Loucy (cell line): ENCODE measurements around the gene PHF13.
"Not testable (repeated sequence)": the region's sequence is repeated elsewhere in the genome, so short reads cannot be mapped to it uniquely, and the experiment has no call there.

Experiments used
- H2AFZ ChIP-seq: fragments of 200-600 bp; sonication (generic); 2 replicates; pipeline ENCODE4 v1.6.0; 2016; ENCODE audit warnings: antibody characterized with exemption, mild to moderate bottlenecking, low read length, moderate library complexity
- H3F3A ChIP-seq: fragments of 200-600 bp; 2 replicates; pipeline ENCODE4 v1.6.0; 2016; ENCODE audit warnings: antibody characterized with exemption, low read depth, mild to moderate bottlenecking
- H3K27me3 ChIP-seq: fragments of 200-600 bp; sonication (generic); 2 replicates; pipeline ENCODE4 v1.6.1; 2014; ENCODE audit warnings: low read length, mild to moderate bottlenecking; ENCODE audit not compliant: insufficient read depth, poor library complexity, severe bottlenecking
- H3K36me3 ChIP-seq: fragments of 200-600 bp; sonication (generic); 2 replicates; pipeline ENCODE4 v1.6.1; 2016; ENCODE audit warnings: low read length; ENCODE audit not compliant: insufficient read depth
- H3K4me1 ChIP-seq: fragments of 200-600 bp; sonication (generic); 2 replicates; pipeline ENCODE4 v1.5.1; 2014; ENCODE audit warnings: low read length, mild to moderate bottlenecking; ENCODE audit not compliant: insufficient read depth, poor library complexity, severe bottlenecking
- H3K4me2 ChIP-seq: fragments of 200-600 bp; sonication (generic); 2 replicates; pipeline ENCODE4 v1.6.0; 2014; ENCODE audit warnings: antibody characterized with exemption, low read length, low read depth, mild to moderate bottlenecking; ENCODE audit not compliant: poor library complexity, severe bottlenecking
- H3K4me3 ChIP-seq: fragments of 200-600 bp; sonication (generic); 2 replicates; pipeline ENCODE4 v1.5.1; 2014; ENCODE audit warnings: low read length, mild to moderate bottlenecking, mixed read lengths; ENCODE audit not compliant: poor library complexity, severe bottlenecking
- H3K79me2 ChIP-seq: fragments of 200-600 bp; sonication (generic); 2 replicates; pipeline ENCODE4 v1.6.1; 2014; ENCODE audit warnings: low read length; ENCODE audit not compliant: insufficient read depth
- H3K9ac ChIP-seq: fragments of 200-600 bp; sonication (generic); 2 replicates; pipeline ENCODE4 v1.6.0; 2014; ENCODE audit warnings: mild to moderate bottlenecking, low read depth, low read length, moderate library complexity; ENCODE audit not compliant: poor library complexity, severe bottlenecking
- H3K9me2 ChIP-seq: fragments of 200-600 bp; sonication (generic); replicated peaks from 2 replicates; pipeline ENCODE4 v1.6.1; 2016; ENCODE audit warnings: low read depth, low read length, mixed read lengths
- H3K9me3 ChIP-seq: fragments of 200-600 bp; sonication (generic); 2 replicates; pipeline ENCODE4 v1.6.1; 2014; ENCODE audit warnings: mild to moderate bottlenecking, antibody characterized with exemption, low read length, low read depth; ENCODE audit not compliant: insufficient read depth
- H4K20me1 ChIP-seq: fragments of 200-600 bp; sonication (generic); 2 replicates; pipeline ENCODE4 v1.6.0; 2014; ENCODE audit warnings: antibody characterized with exemption, low read length, mild to moderate bottlenecking; ENCODE audit not compliant: insufficient read depth, poor library complexity, severe bottlenecking
- CTCF ChIP-seq: fragments of 200-600 bp; sonication (generic); conservative IDR thresholded peaks from 2 replicates; pipeline ENCODE4 v1.5.1; 2014; ENCODE audit warnings: mild to moderate bottlenecking, antibody characterized with exemption, low read length
- EZH2phosphoT487 ChIP-seq: fragments of 200-600 bp; IDR thresholded peaks from 2 replicates; pipeline ENCODE4 v1.6.1; 2018; ENCODE audit warnings: antibody characterized with exemption, mild to moderate bottlenecking, moderate library complexity, borderline replicate concordance

The PHF13 gene

GRCh38 chr1:6658359-6659060, 45.0 kb downstream of the PHF13 start:
- H3K79me2 ChIP-seq: no peaks in the 10 kb centered on the region
- no peak overlapping the region for H3K4me3 ChIP-seq
- H3K4me1 ChIP-seq: no peaks in the 10 kb centered on the region
- no peaks in the 10 kb centered on the region for H3K9me2 ChIP-seq
- TF ChIP-seq EZH2phosphoT487 (no peak), CTCF (no peak)
- no peaks in the 10 kb centered on the region for H3K27me3 ChIP-seq
- H4K20me1 ChIP-seq: peaks cover 4% of the 10 kb centered on the region
- H3F3A ChIP-seq: no peaks in the 10 kb centered on the region
- H3K4me2 ChIP-seq: no peak overlapping the region
- no peak overlapping the region for H3K9ac ChIP-seq
- H3K9me3 ChIP-seq: no peaks in the 10 kb centered on the region
- no peak overlapping the region for H2AFZ ChIP-seq
- H3K36me3 ChIP-seq: peaks cover 17% of the 10 kb centered on the region; the same call in 1 of the 2 replicates

GRCh38 chr1:6660415-6661049, 47.0 kb downstream of the PHF13 start:
- Histone ChIP-seq H3K27me3 (no peaks in the 10 kb centered on the region), H3K9me2 (no peaks in the 10 kb centered on the region), H3K4me3 (no peak overlapping the region), H3K36me3 (peaks cover 15% of the 10 kb centered on the region; the same call in 1 of the 2 replicates), H3K4me2 (no peak overlapping the region), H3K9me3 (no peaks in the 10 kb centered on the region), H3K79me2 (no peaks in the 10 kb centered on the region), H3K9ac (no peak overlapping the region), H2AFZ (no peak overlapping the region), H4K20me1 (peaks cover 4% of the 10 kb centered on the region), H3K4me1 (no peaks in the 10 kb centered on the region), H3F3A (no peaks in the 10 kb centered on the region)
- TF ChIP-seq EZH2phosphoT487 (no peak), CTCF (no peak)

GRCh38 chr1:6662468-6662867, 48.9 kb downstream of the PHF13 start:
- H2AFZ ChIP-seq, H3K4me2 ChIP-seq, H3K9ac ChIP-seq, H3K4me1 ChIP-seq, H3K79me2 ChIP-seq, H4K20me1 ChIP-seq, H3K9me2 ChIP-seq, H3F3A ChIP-seq, H3K27me3 ChIP-seq, H3K4me3 ChIP-seq, H3K9me3 ChIP-seq: not testable (repeated sequence)
- H3K36me3 ChIP-seq: peaks cover 25% of the 10 kb centered on the region; the same call in 1 of the 2 replicates

GRCh38 chr1:6666696-6667095, 53.2 kb downstream of the PHF13 start:
- Histone ChIP-seq H3K4me2 (no peak overlapping the region), H3F3A (no peaks in the 10 kb centered on the region), H3K9me3 (no peaks in the 10 kb centered on the region), H3K9me2 (no peaks in the 10 kb centered on the region), H3K79me2 (no peaks in the 10 kb centered on the region), H3K36me3 (peaks cover 27% of the 10 kb centered on the region; the same call in 1 of the 2 replicates), H2AFZ (no peak overlapping the region), H3K4me3 (no peak overlapping the region), H3K27me3 (no peaks in the 10 kb centered on the region), H3K4me1 (no peaks in the 10 kb centered on the region), H4K20me1 (no peaks in the 10 kb centered on the region), H3K9ac (no peak overlapping the region)
- TF ChIP-seq EZH2phosphoT487: no peak
- no peak for TF ChIP-seq CTCF
